GM12891 (cell line): Measurements from ENCODE around the gene MAST1.
A peak's percentile ranks its signal among the peaks of the same experiment; 100 is the strongest.
"Not testable (repeated sequence)": the region's sequence is repeated elsewhere in the genome, so short reads cannot be mapped to it uniquely, and the experiment has no call there.

Experiments used
- DNase-seq: peaks from one replicate; pipeline ENCODE4 v3.0.0; 2011; ENCODE audit warnings: low spot score; ENCODE audit not compliant: insufficient read length
- FAIRE-seq: peaks from 2 replicates; lab custom pipeline; 2011; peaks lifted over from hg19 to GRCh38; lab: Jason Lieb, UNC
- PAX5 ChIP-seq: IDR thresholded peaks from 2 replicates; pipeline ENCODE4 v1.6.1; 2011; ENCODE audit warnings: low read length, moderate library complexity, mild to moderate bottlenecking; ENCODE audit not compliant: insufficient read depth, severe bottlenecking
- POLR2A ChIP-seq: IDR thresholded peaks from 2 replicates; pipeline ENCODE4 v1.6.1; 2011; ENCODE audit warnings: low read depth, low read length, control low read depth
- POLR2AphosphoS5 ChIP-seq: IDR thresholded peaks from 2 replicates; pipeline ENCODE4 v1.6.1; 2011; ENCODE audit warnings: low read depth, low read length, control low read depth
- POU2F2 ChIP-seq: IDR thresholded peaks from 2 replicates; pipeline ENCODE4 v1.6.1; 2011; ENCODE audit warnings: low read depth, mild to moderate bottlenecking, control low read depth, low read length, moderate library complexity
- SPI1 ChIP-seq: IDR thresholded peaks from 2 replicates; pipeline ENCODE4 v1.6.1; 2011; ENCODE audit warnings: low read depth, low read length, control low read depth
- TAF1 ChIP-seq: IDR thresholded peaks from 2 replicates; pipeline ENCODE4 v1.6.1; 2011; ENCODE audit warnings: low read depth, low read length, control low read depth

MAST1 gene

GRCh38 chr19:12792853-12793289, 45.4 kb upstream of the MAST1 start:
- no peak for DNase-seq
- no peak for TF ChIP-seq PAX5
- no peak for TF ChIP-seq POLR2A
- no peak for TF ChIP-seq TAF1
- no peak for TF ChIP-seq POLR2AphosphoS5
- no peak for TF ChIP-seq SPI1
- no peak for TF ChIP-seq POU2F2
- FAIRE-seq = no peak

- FAIRE-seq = peak; percentile 96
- TF ChIP-seq POLR2A = peak; percentile 85
- no peak for TF ChIP-seq SPI1
- peak; percentile 85; the same call in 1 of the 2 replicates for TF ChIP-seq POU2F2
- peak; percentile 94 for TF ChIP-seq POLR2AphosphoS5
- TF ChIP-seq PAX5 = peak; percentile 10
- peak; percentile 18; the same call in 1 of the 2 replicates for TF ChIP-seq TAF1
- DNase-seq = peak; percentile 86
These were observed 44.8 kb upstream of the MAST1 start for GRCh38 chr19:12793290-12794195.

- no peak for DNase-seq
- no peak for FAIRE-seq
- peak; percentile 16; the same call in 1 of the 2 replicates for TF ChIP-seq SPI1
- no peak for TF ChIP-seq PAX5
These were observed 43.9 kb upstream of the MAST1 start for GRCh38 chr19:12794196-12794941.

GRCh38 chr19:12794971-12795381, 43.3 kb upstream of the MAST1 start:
- no peak for FAIRE-seq
- TF ChIP-seq TAF1 (no peak), POLR2A (no peak), POU2F2 (no peak), POLR2AphosphoS5 (no peak), SPI1 (no peak), PAX5 (no peak)
- DNase-seq = no peak

- TF ChIP-seq POU2F2 (0 out of 2 replicates have a peak, but pooled peaks have one; percentile 7), PAX5 (no peak)
- no peak for DNase-seq
- peak; percentile 95 for FAIRE-seq
These were observed 41.9 kb upstream of the MAST1 start for GRCh38 chr19:12796146-12797071.

GRCh38 chr19:12797141-12797587, 41.2 kb upstream of the MAST1 start:
- TF ChIP-seq POLR2AphosphoS5 (no peak), SPI1 (no peak), POU2F2 (no peak), PAX5 (no peak), TAF1 (no peak), POLR2A (no peak)
- no peak for FAIRE-seq
- DNase-seq = no peak

- not testable (repeated sequence) for FAIRE-seq, DNase-seq
These were observed 40.7 kb upstream of the MAST1 start for GRCh38 chr19:12797607-12798006.

- TF ChIP-seq POLR2AphosphoS5 = no peak
- no peak for TF ChIP-seq TAF1
- no peak for DNase-seq
- no peak for FAIRE-seq
These were observed 38.4 kb upstream of the MAST1 start for GRCh38 chr19:12799742-12800465.

GRCh38 chr19:12800466-12800770, 37.9 kb upstream of the MAST1 start:
- TF ChIP-seq SPI1 = no peak
- TF ChIP-seq POLR2AphosphoS5 = no peak
- TF ChIP-seq TAF1 = no peak
- no peak for TF ChIP-seq PAX5
- no peak for TF ChIP-seq POU2F2
- TF ChIP-seq POLR2A = no peak
- DNase-seq (no peak), FAIRE-seq (no peak)
